T47D (cell line): ENCODE results near the gene HS3ST3B1.

ENCODE experiments used
- DNase-seq, 2 experiments: peaks; one replicate each; pipeline versions ENCODE4 v3.0.0 to v3.0.0-alpha.2; 2011 to 2012; ENCODE audit warnings: low read depth in 1 of 2, low spot score in 1 of 2
- JUND ChIP-seq: IDR thresholded peaks from 2 replicates; pipeline ENCODE4 v1.6.1; 2012; ENCODE audit warnings: low read depth
- in situ Hi-C: cut with HindIII; loops from 2 replicates; pipeline ENCODE4 v1.10.0; 2016; ENCODE audit warnings: low sequenced_read_pairs, low pct_unique_long_range_greater_than_20kb

Gene HS3ST3B1

DNA sequence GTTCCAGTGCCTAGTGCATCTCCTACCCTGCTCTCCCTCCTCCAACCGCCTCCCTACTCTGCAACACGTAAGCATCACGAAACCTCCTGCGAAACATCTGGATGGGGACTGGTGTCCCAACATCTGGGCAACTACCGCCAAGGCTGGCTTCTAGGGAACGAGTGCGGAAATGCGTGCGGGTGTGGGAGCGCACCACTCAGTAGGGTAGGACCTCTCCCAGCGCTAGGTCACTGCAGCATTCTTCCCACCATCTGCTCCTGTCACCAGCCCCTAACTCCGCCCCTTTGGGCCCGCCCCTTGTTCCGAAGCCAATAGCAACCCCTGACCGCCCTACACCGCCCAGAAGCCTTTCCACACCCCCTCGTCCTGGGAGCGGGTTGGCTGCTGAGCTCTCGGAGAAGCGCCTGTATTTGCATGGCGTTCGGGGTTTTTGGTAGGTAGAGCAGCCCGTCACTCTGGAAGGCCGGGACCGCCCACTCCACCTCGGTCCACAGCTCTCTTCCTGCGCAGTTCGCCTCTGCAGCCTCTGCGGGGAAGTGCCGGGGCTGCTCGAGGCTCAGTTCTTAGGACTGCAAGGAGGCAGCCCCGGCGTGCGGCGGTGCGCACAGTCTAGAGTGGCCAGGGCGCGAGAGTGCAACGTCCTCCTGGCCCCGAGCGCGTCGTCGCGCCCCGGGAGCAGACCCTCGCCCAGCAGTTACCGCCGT, at the start of gene HS3ST3B1:
HS3ST3B1 (plus strand) TSS at position 507 of the 704 bp plus-strand sequence. CDS start 438 bp downstream, outside the sequence.
- in situ Hi-C loops, result no loop called here

DNA sequence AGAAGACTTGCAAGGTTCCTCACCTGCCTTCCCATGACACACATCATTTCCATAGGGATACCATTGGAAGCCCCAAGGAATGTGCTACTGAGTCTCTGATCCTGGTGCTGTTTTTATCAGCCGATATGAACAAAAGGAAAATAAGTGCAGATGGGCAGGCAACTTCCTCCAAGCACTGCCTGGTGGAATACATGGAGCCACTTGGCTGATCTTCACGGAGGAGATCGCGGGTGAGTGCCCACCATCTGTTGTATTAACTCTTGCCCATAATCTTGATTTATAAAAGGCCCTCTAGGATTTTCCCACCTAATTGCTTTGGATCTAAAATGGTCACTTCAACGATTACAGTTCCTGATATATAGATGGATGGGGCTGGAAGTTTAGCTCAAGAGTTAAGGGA, 39.5 kb upstream of the HS3ST3B1 start:
- DNase-seq, result no peak
- in situ Hi-C loops, result no loop called here
- TF ChIP-seq JUND, result no peak

More for the DNA sequence above, at the start of gene HS3ST3B1:
- DNase-seq, result peak; percentile 97 to 98
- TF ChIP-seq JUND, result no peak

DNA sequence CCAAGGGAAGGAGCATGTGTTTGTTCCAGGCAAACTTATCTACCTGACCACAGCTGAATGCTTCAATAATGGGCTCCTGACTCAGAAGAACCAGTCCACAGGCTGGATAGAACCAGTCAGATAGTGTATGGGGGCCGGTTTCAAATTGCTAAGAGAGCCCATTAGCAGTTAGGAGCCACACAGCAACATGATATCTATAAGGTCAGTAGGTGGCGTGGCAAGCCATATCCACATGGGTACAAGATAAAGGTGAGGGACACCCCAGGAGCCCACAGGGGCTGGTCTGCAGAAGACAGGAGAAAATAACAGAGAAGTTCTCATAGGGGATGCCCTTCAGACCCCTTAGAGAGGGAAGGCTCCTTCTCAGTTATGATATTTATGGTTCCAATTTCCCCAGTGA, 32.6 kb upstream of the HS3ST3B1 start:
- no peak for TF ChIP-seq JUND
- in situ Hi-C loops, result no loop called here
- no peak for DNase-seq

DNA sequence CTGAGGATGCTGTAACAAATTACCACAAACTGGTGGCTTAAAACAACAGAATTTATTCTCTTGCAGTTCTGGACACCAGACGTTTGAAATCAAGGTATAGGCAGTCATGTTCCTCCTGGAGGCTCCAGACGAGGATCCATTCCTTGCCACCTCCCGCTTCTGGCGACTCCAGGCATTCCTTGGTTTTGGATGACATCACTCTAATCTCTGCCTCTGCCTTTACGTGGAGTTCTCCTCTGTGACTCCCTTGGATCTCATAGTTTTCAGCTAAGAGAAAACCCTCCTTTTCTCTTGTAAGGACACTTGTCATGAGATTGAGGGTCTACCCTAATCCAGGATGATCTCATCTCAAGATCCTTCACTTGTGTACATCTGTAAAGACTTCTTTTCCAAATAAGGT, 31.4 kb upstream of the HS3ST3B1 start:
- no peak for TF ChIP-seq JUND
- in situ Hi-C loops, result no loop called here
- no peak for DNase-seq

DNA sequence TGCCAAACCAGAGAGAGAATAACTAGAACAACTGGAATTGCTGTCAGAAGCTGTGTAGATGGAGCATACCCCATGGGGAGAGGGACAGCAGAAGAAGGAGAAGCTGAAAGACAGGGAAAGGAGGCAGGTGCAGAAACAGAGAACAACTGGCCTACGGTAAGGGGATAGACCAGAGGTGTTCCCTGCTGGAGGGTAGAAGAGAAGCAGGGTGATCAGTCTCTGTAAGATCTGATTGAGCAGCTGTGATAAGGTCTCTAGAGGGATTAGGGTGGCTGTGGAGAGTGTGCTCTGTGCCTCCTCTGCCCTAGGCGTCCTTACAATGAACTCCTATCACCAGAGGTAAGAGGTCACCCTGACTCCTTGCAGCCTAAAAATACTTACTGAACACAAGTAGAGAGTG, 30.4 kb upstream of the HS3ST3B1 start:
- no peak for TF ChIP-seq JUND
- no peak for DNase-seq
- in situ Hi-C loops, result no loop called here

DNA sequence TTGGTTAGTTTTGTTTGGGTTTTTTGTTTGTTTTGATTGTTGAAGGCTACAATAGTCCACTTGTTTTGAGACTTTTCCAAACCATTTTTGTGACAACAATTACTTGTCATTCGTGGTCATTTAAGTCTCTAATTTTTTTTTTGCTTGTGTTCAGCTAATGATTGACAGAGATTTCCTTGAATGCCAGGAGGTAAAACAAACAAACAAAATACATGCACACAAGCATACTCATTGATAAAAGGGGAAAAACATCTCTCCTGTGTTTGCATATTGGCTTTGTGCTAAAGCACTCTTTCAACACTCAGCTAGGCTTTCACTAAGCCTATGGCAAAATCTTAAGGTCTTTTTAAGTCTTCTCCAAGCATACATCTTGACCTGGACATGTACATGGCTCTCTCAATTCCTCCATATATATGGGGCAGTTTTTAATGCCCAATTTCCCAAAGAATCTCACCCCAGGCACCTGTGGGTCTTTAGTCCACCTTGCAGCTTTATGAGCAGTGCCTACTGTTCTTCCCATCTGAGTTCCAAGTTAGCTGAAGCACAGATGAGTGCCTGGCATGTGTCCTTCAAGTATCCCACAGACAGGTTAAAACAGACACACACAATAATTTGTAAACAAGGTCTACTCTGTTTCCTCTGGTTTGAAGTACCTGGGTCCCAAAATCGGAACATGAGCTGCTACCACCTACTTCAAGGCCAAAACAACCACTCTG, 24.2 kb upstream of the HS3ST3B1 start:
- DNase-seq, result peak in 1 of 2 experiments; percentile 3
- in situ Hi-C loops, result no loop called here
- TF ChIP-seq JUND, result no peak

DNA sequence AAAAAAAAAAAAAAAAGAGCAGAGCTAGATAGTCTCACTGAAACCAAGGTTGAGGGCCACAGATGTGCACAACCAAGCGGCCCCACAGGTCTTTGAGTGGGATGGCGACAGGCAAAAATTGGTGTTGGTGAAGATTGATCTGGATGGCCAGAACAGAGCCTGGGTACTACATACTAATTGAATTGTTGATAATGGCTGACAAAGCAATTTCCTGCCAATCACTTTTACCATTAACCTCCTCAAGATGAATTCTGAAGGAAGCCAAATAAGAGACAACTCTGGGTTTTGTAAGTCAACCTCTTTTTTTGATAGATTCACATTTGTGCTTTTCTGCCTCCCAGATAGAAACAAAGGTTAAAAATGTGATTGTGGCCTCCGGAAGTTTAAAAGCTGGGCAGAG, 19.4 kb upstream of the HS3ST3B1 start:
- DNase-seq, result no peak
- no peak for TF ChIP-seq JUND

DNA sequence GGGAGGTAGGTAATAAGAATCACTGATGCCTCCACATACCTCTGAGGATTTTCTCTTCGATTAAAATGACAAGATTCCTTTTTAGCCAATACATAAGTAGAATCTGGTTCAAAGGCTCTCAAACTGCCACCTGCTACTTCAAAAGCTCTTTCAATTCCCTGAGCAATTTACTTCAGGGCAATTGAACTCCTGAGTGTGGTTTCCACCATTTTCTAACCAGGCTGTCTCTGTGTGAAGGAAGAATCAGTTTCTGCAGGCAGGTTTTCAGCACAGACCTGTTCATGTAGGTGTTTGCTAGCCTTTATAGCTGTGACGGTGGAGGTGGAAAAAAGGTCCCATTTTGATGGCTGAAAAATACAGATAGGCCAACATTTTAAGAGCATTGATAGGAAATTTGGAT, 18.2 kb upstream of the HS3ST3B1 start:
- TF ChIP-seq JUND, result no peak

More for the DNA sequence above, 19.4 kb upstream of the HS3ST3B1 start:
- in situ Hi-C loops, result no loop called here

DNA sequence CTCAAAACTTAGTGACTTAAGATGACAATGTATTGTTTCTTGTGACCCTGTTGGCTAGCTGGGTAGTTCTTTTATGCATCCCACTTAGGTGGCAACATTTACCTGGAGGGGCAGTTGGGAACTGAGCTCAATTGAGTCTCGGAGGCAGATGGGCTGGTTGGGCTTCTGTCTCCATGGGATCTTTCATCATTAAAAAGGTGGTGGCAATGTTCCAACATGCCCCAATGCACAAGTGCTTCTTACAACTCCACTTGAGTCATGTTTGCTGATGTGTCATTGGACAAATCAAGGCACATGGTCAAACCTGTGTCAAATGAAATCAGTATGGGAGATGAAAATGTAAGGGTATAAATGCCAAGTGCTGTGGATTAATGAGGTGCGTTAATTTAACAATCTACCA, 11.7 kb upstream of the HS3ST3B1 start:
- DNase-seq, result no peak
- in situ Hi-C loops, result no loop called here
- no peak for TF ChIP-seq JUND

More for the DNA sequence above, 18.2 kb upstream of the HS3ST3B1 start:
- no peak for DNase-seq
- in situ Hi-C loops, result no loop called here

DNA sequence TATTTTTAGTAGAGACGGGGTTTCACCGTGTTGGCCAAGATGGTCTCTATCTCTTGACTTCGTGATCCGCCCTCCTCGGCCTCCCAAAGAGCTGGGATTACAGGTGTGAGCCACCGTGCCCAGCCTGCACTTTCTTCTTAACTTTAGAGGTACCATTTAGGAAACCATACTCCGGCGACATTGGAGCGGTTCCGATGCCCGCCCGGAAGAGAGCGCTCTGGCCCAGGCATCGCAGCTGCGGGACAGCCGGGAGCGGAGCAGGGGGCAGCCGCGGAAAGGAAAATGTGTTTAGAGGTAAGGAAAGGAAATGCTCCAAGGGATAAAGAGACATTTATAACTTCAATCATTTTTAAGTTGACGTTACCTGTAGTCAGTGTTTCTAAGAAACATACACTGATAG, 6.0 kb upstream of the HS3ST3B1 start:
- no peak for TF ChIP-seq JUND
- DNase-seq, result no peak
- in situ Hi-C loops, result no loop called here

DNA sequence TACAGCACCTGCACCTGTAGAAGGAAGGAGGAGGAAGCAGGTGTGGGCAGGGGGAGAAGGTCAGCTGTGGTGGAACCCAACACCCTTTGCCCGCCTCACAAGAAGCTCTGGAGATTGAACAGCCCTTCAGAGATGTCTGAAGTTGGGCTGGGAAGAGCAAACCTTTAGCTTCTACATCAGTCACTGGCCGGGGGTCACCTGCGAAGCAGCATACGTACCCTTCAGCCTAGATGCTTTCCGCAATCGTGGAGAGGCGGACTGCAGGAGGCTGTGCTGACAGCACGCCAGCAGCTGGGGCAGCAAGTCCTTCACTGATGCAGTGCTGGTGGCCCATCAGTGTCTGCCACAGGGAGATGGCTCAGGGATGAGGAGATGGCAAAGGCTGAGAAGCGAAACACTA, 5.2 kb upstream of the HS3ST3B1 start:
- DNase-seq, result no peak
- in situ Hi-C loops, result no loop called here
- no peak for TF ChIP-seq JUND

DNA sequence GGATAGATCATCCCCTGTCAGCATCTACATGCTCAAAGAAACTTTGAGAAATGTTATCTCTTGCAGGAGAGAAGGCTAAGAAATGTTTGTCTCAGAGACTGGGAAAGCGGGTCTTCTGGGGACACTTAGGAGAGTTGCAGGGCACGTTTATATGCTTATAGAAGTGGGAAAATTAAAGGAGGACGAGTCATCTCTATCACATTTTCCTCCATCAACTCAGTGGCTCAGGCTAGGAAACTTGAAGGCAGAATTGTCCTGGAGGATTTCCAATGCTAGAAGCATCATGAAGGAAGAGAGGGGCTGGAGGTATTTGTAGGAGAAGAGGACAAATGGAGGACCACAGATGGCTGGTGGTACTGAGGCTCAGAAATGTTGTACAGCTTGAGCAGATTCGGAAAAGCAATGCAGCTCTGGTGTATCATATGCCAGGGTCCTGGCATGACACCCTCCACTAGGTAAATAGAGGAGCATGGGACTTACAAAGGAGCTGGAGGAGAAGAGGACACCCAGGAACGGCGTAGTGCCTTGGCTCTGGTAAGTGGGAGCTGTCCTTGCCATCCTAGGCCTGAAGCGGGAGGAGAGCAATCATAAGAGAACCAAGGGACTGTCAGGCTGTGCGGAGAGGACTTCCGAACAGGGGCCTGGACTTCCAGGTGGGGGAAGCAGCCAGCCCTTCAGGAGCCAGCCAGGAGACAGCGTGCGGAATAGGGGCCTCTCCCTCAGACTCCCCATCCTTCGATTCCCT, 4.5 kb upstream of the HS3ST3B1 start:
- DNase-seq, result no peak
- in situ Hi-C loops, result no loop called here
- no peak for TF ChIP-seq JUND
